ENCODE results near the gene EDIL3. TPM values are rescaled to one million over a fixed set of nuclear protein-coding genes. Genes with fewer than 3 reads are reported as not detected.

The EDIL3 gene
- total and polyA plus RNA-seq, 2 experiments from 2014 or later, result 18.2 to 42.4 TPM

GRCh38 chr5:84411832-84412605 is 27.3 kb upstream of the EDIL3 start:
- H3K4me1 ChIP-seq (ENCODE audit: insufficient read depth), result no peaks in the 10 kb centered on the region
- H3K27ac ChIP-seq, result no peak overlapping the region
- WGBS (ENCODE audit: low lambda C conversion rate, missing lambda C conversion rate), result 96% methylated on average over 5 of the region's 5 CpGs
- no peak overlapping the region for H3K4me3 ChIP-seq
- H3K36me3 ChIP-seq (replicated peaks; ENCODE audit: insufficient read depth, low read depth), result no peaks in the 10 kb centered on the region
- no peak for TF ChIP-seq CTCF (IDR thresholded peaks at IDR 0.05; ENCODE audit: poor library complexity)
- no peak for TF ChIP-seq EZH2 (IDR thresholded peaks at IDR 0.05; ENCODE audit: borderline replicate concordance)
- no peak for TF ChIP-seq EZH2phosphoT487 (IDR thresholded peaks at IDR 0.05; ENCODE audit: low read depth, severe bottlenecking, unreplicated experiment)
- H3K9me3 ChIP-seq (ENCODE audit: low read depth), result no peaks in the 10 kb centered on the region
- H2AFZ ChIP-seq, result no peak overlapping the region
- no peaks in the 10 kb centered on the region for H4K20me1 ChIP-seq (ENCODE audit: insufficient read depth, poor library complexity, severe bottlenecking)
- no peaks in the 10 kb centered on the region for H3K79me2 ChIP-seq
- DNase-seq (ENCODE audit: low spot score), result no peak
- no peaks in the 10 kb centered on the region for H3K9me2 ChIP-seq (replicated peaks; ENCODE audit: insufficient read depth)
- H3K27me3 ChIP-seq, result no peaks in the 10 kb centered on the region
- no peak overlapping the region for H3K4me2 ChIP-seq

DNA sequence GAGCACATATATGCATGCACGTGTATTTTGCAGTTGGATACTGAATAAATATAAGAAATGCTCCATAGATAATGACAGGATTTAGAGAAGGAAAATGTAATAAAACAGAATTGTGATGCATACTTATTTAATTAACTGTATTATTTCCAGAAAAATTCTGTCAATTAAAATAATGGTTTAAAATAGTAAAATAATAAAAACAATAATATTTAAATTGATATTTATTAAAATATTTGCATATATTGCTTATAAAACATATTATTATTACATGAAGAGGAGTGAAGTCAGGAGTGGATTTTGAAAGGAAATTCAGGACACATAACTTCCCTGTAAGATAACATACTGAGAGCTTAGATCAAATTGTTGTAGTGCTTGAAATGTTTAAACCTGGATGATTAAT is 21.4 kb upstream of the EDIL3 start:
- H3K27me3 ChIP-seq, result no peaks in the 10 kb centered on the region
- no peak overlapping the region for H3K4me3 ChIP-seq
- H3K79me2 ChIP-seq, result no peaks in the 10 kb centered on the region
- TF ChIP-seq CTCF (IDR thresholded peaks at IDR 0.05; ENCODE audit: poor library complexity) (no peak), EZH2phosphoT487 (IDR thresholded peaks at IDR 0.05; ENCODE audit: low read depth, severe bottlenecking, unreplicated experiment) (no peak), EZH2 (IDR thresholded peaks at IDR 0.05; ENCODE audit: borderline replicate concordance) (no peak)
- no peaks in the 10 kb centered on the region for H4K20me1 ChIP-seq (ENCODE audit: insufficient read depth, poor library complexity, severe bottlenecking)
- WGBS (ENCODE audit: low lambda C conversion rate, missing lambda C conversion rate), result 89% methylated on average over 1 of the region's 1 CpG
- no peak overlapping the region for H3K27ac ChIP-seq
- H3K36me3 ChIP-seq (replicated peaks; ENCODE audit: insufficient read depth, low read depth), result no peaks in the 10 kb centered on the region
- H3K9me3 ChIP-seq (ENCODE audit: low read depth), result no peaks in the 10 kb centered on the region
- H3K9me2 ChIP-seq (replicated peaks; ENCODE audit: insufficient read depth), result no peaks in the 10 kb centered on the region
- no peak overlapping the region for H3K4me2 ChIP-seq
- H2AFZ ChIP-seq, result no peak overlapping the region
- no peaks in the 10 kb centered on the region for H3K4me1 ChIP-seq (ENCODE audit: insufficient read depth)
- DNase-seq (ENCODE audit: low spot score), result no peak

- Histone ChIP-seq H2AFZ (no peak overlapping the region), H3K4me3 (no peak overlapping the region), H3K9me2 (replicated peaks; ENCODE audit: insufficient read depth) (no peaks in the 10 kb centered on the region), H3K4me1 (ENCODE audit: insufficient read depth) (no peaks in the 10 kb centered on the region), H3K4me2 (no peak overlapping the region), H3K79me2 (no peaks in the 10 kb centered on the region), H3K27me3 (no peaks in the 10 kb centered on the region), H3K36me3 (replicated peaks; ENCODE audit: insufficient read depth, low read depth) (no peaks in the 10 kb centered on the region), H3K27ac (no peak overlapping the region), H4K20me1 (ENCODE audit: insufficient read depth, poor library complexity, severe bottlenecking) (no peaks in the 10 kb centered on the region), H3K9me3 (ENCODE audit: low read depth) (no peaks in the 10 kb centered on the region)
- TF ChIP-seq EZH2 (IDR thresholded peaks at IDR 0.05; ENCODE audit: borderline replicate concordance), result no peak
- TF ChIP-seq CTCF (IDR thresholded peaks at IDR 0.05; ENCODE audit: poor library complexity), result no peak
- TF ChIP-seq EZH2phosphoT487 (IDR thresholded peaks at IDR 0.05; ENCODE audit: low read depth, severe bottlenecking, unreplicated experiment), result no peak
- DNase-seq (ENCODE audit: low spot score), result no peak
These were observed 19.1 kb upstream of the EDIL3 start for GRCh38 chr5:84403773-84404172.

Data from hepatocyte (in vitro differentiated cells).